ENCODE data around the gene PHF3.

- TF ChIP-seq, protein P1, sequence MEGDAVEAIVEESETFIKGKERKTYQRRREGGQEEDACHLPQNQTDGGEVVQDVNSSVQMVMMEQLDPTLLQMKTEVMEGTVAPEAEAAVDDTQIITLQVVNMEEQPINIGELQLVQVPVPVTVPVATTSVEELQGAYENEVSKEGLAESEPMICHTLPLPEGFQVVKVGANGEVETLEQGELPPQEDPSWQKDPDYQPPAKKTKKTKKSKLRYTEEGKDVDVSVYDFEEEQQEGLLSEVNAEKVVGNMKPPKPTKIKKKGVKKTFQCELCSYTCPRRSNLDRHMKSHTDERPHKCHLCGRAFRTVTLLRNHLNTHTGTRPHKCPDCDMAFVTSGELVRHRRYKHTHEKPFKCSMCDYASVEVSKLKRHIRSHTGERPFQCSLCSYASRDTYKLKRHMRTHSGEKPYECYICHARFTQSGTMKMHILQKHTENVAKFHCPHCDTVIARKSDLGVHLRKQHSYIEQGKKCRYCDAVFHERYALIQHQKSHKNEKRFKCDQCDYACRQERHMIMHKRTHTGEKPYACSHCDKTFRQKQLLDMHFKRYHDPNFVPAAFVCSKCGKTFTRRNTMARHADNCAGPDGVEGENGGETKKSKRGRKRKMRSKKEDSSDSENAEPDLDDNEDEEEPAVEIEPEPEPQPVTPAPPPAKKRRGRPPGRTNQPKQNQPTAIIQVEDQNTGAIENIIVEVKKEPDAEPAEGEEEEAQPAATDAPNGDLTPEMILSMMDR (conservative IDR thresholded peaks at IDR 0.05; ENCODE audit: low read depth, low read length) = no peak
- TF ChIP-seq EZH2phosphoT487 (IDR thresholded peaks at IDR 0.05; ENCODE audit: borderline replicate concordance, low read length) = no peak
Measured at GRCh38 chr6:63652980-63653379, 17.4 kb downstream of the PHF3 start.

All from PC-3 (cell line).